ENCODE data around the gene LGI2.

DNA sequence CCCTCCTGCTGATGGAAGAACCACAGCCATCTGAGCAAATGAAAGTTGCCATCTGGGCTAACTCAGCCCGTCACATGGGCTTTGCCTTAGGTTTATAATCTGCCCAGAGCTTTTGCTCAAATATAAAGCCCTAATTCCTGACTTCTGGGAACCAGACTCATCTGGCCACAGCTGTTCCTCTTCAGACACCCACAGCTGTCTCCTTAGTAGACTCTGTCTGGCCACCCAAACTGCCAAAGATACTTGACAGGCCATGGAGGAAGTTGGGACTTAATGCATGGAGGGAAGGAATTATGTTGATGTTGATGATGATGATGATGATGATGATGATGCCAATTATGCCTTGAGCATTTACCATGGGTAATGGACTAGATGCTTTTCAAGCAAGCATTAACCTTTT lies 8.0 kb downstream of the LGI2 start:
- TF ChIP-seq, protein P1, sequence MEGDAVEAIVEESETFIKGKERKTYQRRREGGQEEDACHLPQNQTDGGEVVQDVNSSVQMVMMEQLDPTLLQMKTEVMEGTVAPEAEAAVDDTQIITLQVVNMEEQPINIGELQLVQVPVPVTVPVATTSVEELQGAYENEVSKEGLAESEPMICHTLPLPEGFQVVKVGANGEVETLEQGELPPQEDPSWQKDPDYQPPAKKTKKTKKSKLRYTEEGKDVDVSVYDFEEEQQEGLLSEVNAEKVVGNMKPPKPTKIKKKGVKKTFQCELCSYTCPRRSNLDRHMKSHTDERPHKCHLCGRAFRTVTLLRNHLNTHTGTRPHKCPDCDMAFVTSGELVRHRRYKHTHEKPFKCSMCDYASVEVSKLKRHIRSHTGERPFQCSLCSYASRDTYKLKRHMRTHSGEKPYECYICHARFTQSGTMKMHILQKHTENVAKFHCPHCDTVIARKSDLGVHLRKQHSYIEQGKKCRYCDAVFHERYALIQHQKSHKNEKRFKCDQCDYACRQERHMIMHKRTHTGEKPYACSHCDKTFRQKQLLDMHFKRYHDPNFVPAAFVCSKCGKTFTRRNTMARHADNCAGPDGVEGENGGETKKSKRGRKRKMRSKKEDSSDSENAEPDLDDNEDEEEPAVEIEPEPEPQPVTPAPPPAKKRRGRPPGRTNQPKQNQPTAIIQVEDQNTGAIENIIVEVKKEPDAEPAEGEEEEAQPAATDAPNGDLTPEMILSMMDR (conservative IDR thresholded peaks at IDR 0.05; ENCODE audit: low read depth, low read length) = no peak
- TF ChIP-seq EZH2 (IDR thresholded peaks at IDR 0.05; ENCODE audit: borderline replicate concordance, low read depth, low read length, poor library complexity, severe bottlenecking) = no peak

Measured in A673 (cell line).